ENCODE data around the gene PARVB.

DNA sequence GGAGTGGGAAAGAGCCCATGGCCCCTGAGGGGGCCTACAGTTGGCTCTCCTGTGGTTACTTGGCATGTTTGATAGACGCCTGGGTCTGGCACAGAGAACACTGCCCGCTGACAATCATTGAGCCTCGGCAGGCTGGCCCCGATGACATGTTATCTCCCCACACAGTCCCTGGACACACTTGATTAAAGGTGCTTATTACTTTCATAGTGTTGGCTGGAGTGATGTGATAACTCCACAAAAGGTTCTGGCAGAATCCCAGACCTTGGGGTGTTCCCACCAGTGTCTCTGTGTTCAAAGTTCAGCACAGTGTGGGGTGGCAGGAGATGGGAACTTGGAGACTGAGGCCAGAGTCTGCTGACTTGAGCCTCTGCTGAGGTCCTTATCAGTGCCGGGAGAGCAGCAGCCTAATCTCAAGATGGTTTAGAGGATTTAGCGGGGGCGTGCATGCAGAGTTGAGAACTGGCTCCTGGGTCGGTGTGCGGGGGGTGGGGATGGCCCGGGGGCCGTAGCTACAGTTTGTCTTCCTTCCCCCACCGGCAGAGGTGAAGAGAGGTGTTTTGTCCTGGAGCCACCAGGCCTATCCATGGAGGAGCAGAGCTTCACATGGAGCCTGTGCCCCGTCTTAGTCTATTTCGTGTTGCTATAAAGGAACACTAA, 22.5 kb downstream of the PARVB start:
- TF ChIP-seq, protein P1, sequence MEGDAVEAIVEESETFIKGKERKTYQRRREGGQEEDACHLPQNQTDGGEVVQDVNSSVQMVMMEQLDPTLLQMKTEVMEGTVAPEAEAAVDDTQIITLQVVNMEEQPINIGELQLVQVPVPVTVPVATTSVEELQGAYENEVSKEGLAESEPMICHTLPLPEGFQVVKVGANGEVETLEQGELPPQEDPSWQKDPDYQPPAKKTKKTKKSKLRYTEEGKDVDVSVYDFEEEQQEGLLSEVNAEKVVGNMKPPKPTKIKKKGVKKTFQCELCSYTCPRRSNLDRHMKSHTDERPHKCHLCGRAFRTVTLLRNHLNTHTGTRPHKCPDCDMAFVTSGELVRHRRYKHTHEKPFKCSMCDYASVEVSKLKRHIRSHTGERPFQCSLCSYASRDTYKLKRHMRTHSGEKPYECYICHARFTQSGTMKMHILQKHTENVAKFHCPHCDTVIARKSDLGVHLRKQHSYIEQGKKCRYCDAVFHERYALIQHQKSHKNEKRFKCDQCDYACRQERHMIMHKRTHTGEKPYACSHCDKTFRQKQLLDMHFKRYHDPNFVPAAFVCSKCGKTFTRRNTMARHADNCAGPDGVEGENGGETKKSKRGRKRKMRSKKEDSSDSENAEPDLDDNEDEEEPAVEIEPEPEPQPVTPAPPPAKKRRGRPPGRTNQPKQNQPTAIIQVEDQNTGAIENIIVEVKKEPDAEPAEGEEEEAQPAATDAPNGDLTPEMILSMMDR (conservative IDR thresholded peaks at IDR 0.05 in 1 of 2, IDR thresholded peaks at IDR 0.05 in 1 of 2; ENCODE audit: low read depth in 1 of 2, low read length in 2 of 2) = no peak
- no peak for TF ChIP-seq EZH2 (IDR thresholded peaks at IDR 0.05; ENCODE audit: low read length, missing control alignments)
